ENCODE measurements around the gene RIMBP2.

Gene RIMBP2

DNA sequence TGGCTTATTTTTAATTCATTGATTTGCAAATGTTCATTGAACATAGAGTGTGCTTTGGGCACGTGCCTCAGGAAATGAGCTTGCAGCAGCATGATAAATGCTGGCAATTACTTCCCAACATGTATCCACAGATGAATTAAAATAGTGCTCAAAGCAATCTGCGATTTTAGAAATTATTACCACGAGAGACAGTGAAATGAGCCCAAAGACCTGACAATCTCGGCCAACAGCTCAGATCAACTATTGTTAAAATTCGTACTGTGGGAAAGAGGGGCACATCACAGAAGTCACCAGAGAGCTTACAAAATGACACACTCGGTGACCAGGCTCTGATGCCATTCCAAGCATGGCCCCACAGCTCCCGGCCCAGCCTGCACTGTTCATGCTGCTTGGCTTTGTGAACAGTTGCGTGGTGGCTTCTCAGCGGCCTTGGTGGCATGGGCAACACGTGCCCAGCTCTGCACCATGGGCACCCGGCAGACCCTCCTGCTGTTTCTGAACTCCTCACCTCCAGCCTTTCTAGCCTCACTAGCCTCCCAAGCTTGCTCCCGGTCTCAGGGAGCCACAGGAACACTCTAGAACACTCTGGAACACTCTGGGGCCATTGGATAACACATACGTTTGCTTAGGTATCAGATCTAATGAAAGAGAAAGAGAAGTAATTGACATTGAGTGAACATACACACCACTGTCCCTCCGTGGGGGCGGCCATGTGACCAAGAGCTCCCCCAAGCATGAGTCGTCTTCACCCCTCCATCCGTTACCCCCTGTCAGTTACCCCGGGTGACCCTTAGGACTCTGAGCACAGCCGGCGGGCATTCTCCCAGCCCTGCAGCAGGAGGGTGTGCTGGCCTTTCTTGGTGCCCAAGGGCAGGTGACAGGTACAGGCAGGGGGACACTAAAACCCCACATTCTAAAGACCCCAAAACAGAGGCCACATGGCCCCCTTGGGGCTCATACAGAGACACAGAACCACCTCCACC lies 28.0 kb downstream of the RIMBP2 start:
- TF ChIP-seq POLR2A (IDR thresholded peaks at IDR 0.05; ENCODE audit: extremely low read depth, insufficient read length), result no peak
- no peak for DNase-seq (ENCODE audit: low read depth)
- no peak overlapping the region for H3K4me3 ChIP-seq (ENCODE audit: low read depth, low read length)

DNA sequence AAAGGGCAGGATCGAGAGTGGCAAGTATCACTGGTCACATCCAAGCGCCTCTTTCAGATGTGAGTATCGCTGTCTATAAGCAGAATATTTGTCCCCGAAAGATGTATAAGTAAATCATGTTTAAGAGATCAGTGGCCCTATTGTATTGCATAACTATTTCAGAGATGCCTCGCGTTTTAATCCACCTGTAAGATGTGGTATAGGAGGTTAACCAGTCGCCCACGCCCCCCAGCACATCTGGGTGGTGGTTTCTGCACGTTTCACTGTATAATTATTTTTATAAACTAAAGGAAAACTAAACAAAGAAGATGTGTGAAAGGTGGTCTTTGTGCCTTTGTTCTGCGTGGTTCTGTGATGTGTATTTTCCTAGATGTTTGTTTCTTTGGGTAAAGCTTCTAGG lies 28.9 kb downstream of the RIMBP2 start:
- no peak overlapping the region for H3K4me3 ChIP-seq (ENCODE audit: low read depth, low read length)
- TF ChIP-seq, protein P1, sequence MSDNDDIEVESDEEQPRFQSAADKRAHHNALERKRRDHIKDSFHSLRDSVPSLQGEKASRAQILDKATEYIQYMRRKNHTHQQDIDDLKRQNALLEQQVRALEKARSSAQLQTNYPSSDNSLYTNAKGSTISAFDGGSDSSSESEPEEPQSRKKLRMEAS (IDR thresholded peaks at IDR 0.05; ENCODE audit: low read depth, low read length), result no peak
- no peak for TF ChIP-seq POLR2A (IDR thresholded peaks at IDR 0.05; ENCODE audit: extremely low read depth, insufficient read length)
- TF ChIP-seq, protein P2, sequence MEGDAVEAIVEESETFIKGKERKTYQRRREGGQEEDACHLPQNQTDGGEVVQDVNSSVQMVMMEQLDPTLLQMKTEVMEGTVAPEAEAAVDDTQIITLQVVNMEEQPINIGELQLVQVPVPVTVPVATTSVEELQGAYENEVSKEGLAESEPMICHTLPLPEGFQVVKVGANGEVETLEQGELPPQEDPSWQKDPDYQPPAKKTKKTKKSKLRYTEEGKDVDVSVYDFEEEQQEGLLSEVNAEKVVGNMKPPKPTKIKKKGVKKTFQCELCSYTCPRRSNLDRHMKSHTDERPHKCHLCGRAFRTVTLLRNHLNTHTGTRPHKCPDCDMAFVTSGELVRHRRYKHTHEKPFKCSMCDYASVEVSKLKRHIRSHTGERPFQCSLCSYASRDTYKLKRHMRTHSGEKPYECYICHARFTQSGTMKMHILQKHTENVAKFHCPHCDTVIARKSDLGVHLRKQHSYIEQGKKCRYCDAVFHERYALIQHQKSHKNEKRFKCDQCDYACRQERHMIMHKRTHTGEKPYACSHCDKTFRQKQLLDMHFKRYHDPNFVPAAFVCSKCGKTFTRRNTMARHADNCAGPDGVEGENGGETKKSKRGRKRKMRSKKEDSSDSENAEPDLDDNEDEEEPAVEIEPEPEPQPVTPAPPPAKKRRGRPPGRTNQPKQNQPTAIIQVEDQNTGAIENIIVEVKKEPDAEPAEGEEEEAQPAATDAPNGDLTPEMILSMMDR (IDR thresholded peaks at IDR 0.05; ENCODE audit: low read depth, low read length), result no peak
- no peak for TF ChIP-seq MYC (IDR thresholded peaks at IDR 0.05; ENCODE audit: low read depth, low read length)
- no peak for DNase-seq (ENCODE audit: low read depth)

DNA sequence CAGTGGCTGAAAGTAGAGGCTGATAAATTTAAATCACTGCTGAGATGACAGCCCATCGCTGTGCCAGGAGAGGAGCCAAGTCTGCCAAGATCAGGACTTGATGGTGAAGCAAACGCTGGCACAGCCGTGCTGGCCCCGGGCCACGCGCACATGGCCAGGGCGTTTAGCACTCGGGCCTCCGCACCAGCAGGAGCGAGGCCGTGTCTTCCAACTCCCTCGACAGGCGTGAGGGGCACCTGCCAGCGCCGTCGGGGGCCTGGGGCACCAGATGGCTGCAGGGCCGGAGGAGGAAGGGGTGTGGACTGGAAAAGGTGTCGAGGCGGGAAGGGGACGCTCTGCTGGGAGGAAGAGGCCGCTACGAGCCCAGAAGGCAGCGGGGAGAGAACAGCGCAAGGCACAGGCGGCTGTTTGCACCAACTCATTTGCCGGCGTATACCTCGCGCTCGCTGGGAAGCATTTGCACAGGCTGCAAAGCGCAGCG lies 29.5 kb downstream of the RIMBP2 start:
- TF ChIP-seq, protein P1 (IDR thresholded peaks at IDR 0.05; ENCODE audit: low read depth, low read length), result no peak
- TF ChIP-seq MYC (IDR thresholded peaks at IDR 0.05; ENCODE audit: low read depth, low read length), result no peak
- TF ChIP-seq, protein P2 (IDR thresholded peaks at IDR 0.05; ENCODE audit: low read depth, low read length), result no peak
- no peak for TF ChIP-seq POLR2A (IDR thresholded peaks at IDR 0.05; ENCODE audit: extremely low read depth, insufficient read length)
- H3K4me3 ChIP-seq (ENCODE audit: low read depth, low read length), result no peak overlapping the region
- DNase-seq (ENCODE audit: low read depth), result no peak

DNA sequence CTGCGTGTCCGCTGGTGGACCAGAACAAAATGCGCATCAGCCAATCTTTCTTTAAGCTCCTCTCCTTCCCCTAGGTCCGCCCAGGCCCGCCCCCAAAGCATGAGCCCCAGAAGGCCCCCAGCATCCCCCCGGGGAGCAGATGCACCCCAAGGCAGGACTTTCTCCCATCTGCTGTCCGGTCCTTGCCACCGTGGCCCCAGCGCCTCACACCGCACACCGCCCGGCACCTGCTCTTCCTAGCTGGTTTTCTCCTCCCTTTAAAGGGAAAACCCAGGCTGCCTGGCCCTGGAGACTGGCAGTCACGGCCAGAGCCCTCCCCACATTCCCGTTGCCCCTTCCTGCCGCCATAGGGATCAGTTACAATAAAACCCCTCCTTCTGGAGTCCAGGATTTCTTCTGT lies 30.2 kb downstream of the RIMBP2 start:
- no peak for TF ChIP-seq MYC (IDR thresholded peaks at IDR 0.05; ENCODE audit: low read depth, low read length)
- TF ChIP-seq, protein P2 (IDR thresholded peaks at IDR 0.05; ENCODE audit: low read depth, low read length), result no peak
- TF ChIP-seq POLR2A (IDR thresholded peaks at IDR 0.05; ENCODE audit: extremely low read depth, insufficient read length), result no peak
- TF ChIP-seq, protein P1 (IDR thresholded peaks at IDR 0.05; ENCODE audit: low read depth, low read length), result no peak
- no peak overlapping the region for H3K4me3 ChIP-seq (ENCODE audit: low read depth, low read length)
- no peak for DNase-seq (ENCODE audit: low read depth)

DNA sequence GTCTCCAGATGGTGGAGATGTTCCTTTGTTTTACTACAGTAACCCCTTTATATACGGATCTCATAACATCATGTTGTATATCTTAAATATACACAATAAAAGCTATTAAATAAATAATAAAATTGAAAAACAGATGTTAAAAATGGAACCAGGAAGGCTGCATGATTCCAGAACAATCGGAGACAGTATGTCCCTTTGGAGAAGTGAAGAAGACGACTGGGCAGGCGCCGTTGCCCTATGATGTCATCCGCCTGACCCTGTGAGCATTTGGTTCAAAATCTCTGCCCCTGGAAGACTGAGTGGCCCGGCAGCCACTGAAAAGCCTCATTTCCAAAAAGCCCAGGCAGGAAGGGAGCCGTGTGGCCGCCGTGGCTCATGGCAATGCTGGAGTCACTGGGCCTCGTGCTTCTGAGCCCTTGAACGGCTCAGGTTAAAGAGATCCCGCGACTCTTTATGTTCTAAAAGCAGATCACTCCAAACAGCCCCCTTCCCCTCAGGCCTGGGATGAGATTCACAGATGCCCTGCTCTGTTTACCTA lies 30.8 kb downstream of the RIMBP2 start:
- TF ChIP-seq, protein P1 (IDR thresholded peaks at IDR 0.05; ENCODE audit: low read depth, low read length), result no peak
- TF ChIP-seq, protein P2 (IDR thresholded peaks at IDR 0.05; ENCODE audit: low read depth, low read length), result no peak
- TF ChIP-seq POLR2A (IDR thresholded peaks at IDR 0.05; ENCODE audit: extremely low read depth, insufficient read length) (no peak), MYC (IDR thresholded peaks at IDR 0.05; ENCODE audit: low read depth, low read length) (no peak)
- no peak for DNase-seq (ENCODE audit: low read depth)

DNA sequence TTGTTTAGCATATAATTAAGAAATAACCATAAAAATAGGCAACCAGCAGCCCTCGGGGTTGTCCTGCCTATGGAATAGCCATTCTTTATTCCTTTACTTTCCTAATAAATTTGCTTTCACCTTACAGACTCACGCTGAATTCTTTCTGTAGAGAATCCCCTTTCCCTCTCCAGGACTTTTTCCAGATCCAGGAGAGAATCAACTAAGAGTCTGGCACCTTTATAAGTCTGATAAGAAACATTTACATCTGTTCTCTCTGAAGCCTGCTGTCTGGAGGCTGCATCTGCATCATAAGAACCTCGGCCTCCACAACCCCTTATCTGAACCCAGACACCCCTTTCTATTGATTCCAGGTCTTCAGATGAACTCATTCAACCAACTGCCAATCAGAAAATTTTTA lies 32.3 kb downstream of the RIMBP2 start:
- no peak overlapping the region for H3K4me3 ChIP-seq (ENCODE audit: low read depth, low read length)
- TF ChIP-seq MYC (IDR thresholded peaks at IDR 0.05; ENCODE audit: low read depth, low read length), result no peak
- TF ChIP-seq, protein P2 (IDR thresholded peaks at IDR 0.05; ENCODE audit: low read depth, low read length), result no peak
- no peak for TF ChIP-seq POLR2A (IDR thresholded peaks at IDR 0.05; ENCODE audit: extremely low read depth, insufficient read length)
- TF ChIP-seq, protein P1 (IDR thresholded peaks at IDR 0.05; ENCODE audit: low read depth, low read length), result no peak
- no peak for DNase-seq (ENCODE audit: low read depth)

More for the DNA sequence above, 30.8 kb downstream of the RIMBP2 start:
- H3K4me3 ChIP-seq (ENCODE audit: low read depth, low read length), result no peak overlapping the region
